ENCODE data around the gene PHF21A.

GRCh38 chr11:45921561-45922424 lies 199.5 kb downstream of the PHF21A start:
- TF ChIP-seq CTCF (IDR thresholded peaks at IDR 0.05; ENCODE audit: extremely low read depth in 1 of 2, insufficient read depth in 1 of 2, low read depth in 1 of 2, low read length in 2 of 2) (no peak), POLR2AphosphoS5 (IDR thresholded peaks at IDR 0.05; ENCODE audit: insufficient read depth, low read depth, low read length) (no peak), POLR2A (IDR thresholded peaks at IDR 0.05; ENCODE audit: low read depth, low read length) (no peak), EZH2 (IDR thresholded peaks at IDR 0.05; ENCODE audit: borderline replicate concordance, low read depth, low read length, severe bottlenecking) (no peak), FOS (IDR thresholded peaks at IDR 0.05; ENCODE audit: borderline replicate concordance, insufficient read depth, low read length) (no peak), MYC (IDR thresholded peaks at IDR 0.05; ENCODE audit: low read depth, low read length) (no peak)

All from endothelial cell of umbilical vein (primary cell).